IMR-90 (cell line): ENCODE data around the gene XIAP. TPM values are rescaled to one million over a fixed set of nuclear protein-coding genes. Genes with fewer than 3 reads are reported as not detected.

Experiments
- ATAC-seq: fragments of 200-7000 bp; cut with Tn5 transposase; 2 replicates; pipeline ENCODE4 v1.9.1; 2020; ENCODE audit warnings: low read depth, mild to moderate bottlenecking, moderate library complexity
- BruUV-seq: library from RNA; stranded (reverse); fragments of 400-500 nt; replicated peaks from 2 replicates; lab custom pipeline; 2021; lab: Mats Ljungman, UMichigan
- CTCF ChIA-PET: fragments of 300-600 bp; formaldehyde crosslinking; extraction: SDS; loops from one replicate; lab custom pipeline; 2021; ENCODE audit warnings: antibody characterized with exemption; lab: Yijun Ruan, JAX
- POLR2A ChIA-PET: fragments of 300-600 bp; sonication (Branson Sonifier 250); formaldehyde crosslinking; loops from one replicate; lab custom pipeline; 2022; ENCODE audit warnings: antibody characterized with exemption; ENCODE audit not compliant: unreplicated experiment; lab: Charles Lee
- DNase-seq: peaks from one replicate; pipeline ENCODE4 v3.0.0; 2013
- H2AFZ ChIP-seq: replicated peaks from 2 replicates; pipeline ENCODE3; 2013; ENCODE audit warnings: low read length, mild to moderate bottlenecking; ENCODE audit not compliant: poor library complexity
- H2AK5ac ChIP-seq: 2 replicates; pipeline ENCODE4 v1.6.1; 2013; ENCODE audit warnings: low read depth, low read length, inconsistent platforms
- H2AK9ac ChIP-seq: replicated peaks from 2 replicates; pipeline ENCODE3; 2013; ENCODE audit warnings: mild to moderate bottlenecking, low read depth, low read length, moderate library complexity; ENCODE audit not compliant: poor library complexity
- H2BK120ac ChIP-seq: 2 replicates; pipeline ENCODE4 v1.6.1; 2013; ENCODE audit warnings: low read depth, low read length, inconsistent platforms
- H2BK15ac ChIP-seq: 3 replicates; pipeline ENCODE4 v1.6.1; 2013; ENCODE audit warnings: low read depth, low read length, inconsistent platforms
- H2BK20ac ChIP-seq: 2 replicates; pipeline ENCODE4 v1.6.1; 2013; ENCODE audit warnings: low read depth, mild to moderate bottlenecking, inconsistent platforms, low read length, moderate library complexity
- H2BK5ac ChIP-seq: 2 replicates; pipeline ENCODE4 v1.6.1; 2013; ENCODE audit warnings: mild to moderate bottlenecking, low read depth, low read length, inconsistent platforms; ENCODE audit not compliant: poor library complexity, severe bottlenecking
- H3K14ac ChIP-seq: replicated peaks from 2 replicates; pipeline ENCODE4 v1.6.1; 2013; ENCODE audit warnings: low read depth, low read length, inconsistent platforms
- H3K18ac ChIP-seq: 2 replicates; pipeline ENCODE4 v1.6.1; 2013; ENCODE audit warnings: low read depth, low read length, control low read depth
- H3K23ac ChIP-seq: 2 replicates; pipeline ENCODE4 v1.6.1; 2013; ENCODE audit warnings: low read depth, low read length, inconsistent platforms
- H3K27ac ChIP-seq: 2 replicates; pipeline ENCODE4 v1.5.1; 2013; ENCODE audit warnings: mild to moderate bottlenecking, control low read depth, low read length; ENCODE audit not compliant: insufficient read depth
- H3K27me3 ChIP-seq: 2 replicates; pipeline ENCODE4 v1.6.1; 2013; ENCODE audit warnings: low read length; ENCODE audit not compliant: control insufficient read depth, insufficient read depth
- H3K36me3 ChIP-seq: 2 replicates; pipeline ENCODE4 v1.6.1; 2013; ENCODE audit warnings: low read length, mixed read lengths; ENCODE audit not compliant: control insufficient read depth, insufficient read depth
- H3K4ac ChIP-seq: 2 replicates; pipeline ENCODE4 v1.6.1; 2013; ENCODE audit warnings: low read depth, low read length, inconsistent platforms
- H3K4me1 ChIP-seq: 2 replicates; pipeline ENCODE4 v1.6.1; 2013; ENCODE audit warnings: low read length, mixed read lengths; ENCODE audit not compliant: control insufficient read depth, insufficient read depth
- H3K4me2 ChIP-seq: 2 replicates; pipeline ENCODE4 v1.6.1; 2013; ENCODE audit warnings: low read depth, mild to moderate bottlenecking, control low read depth, low read length, moderate library complexity
- H3K4me3 ChIP-seq: 2 replicates; pipeline ENCODE4 v1.5.1; 2013; ENCODE audit warnings: low read depth, mild to moderate bottlenecking, control low read depth, low read length, moderate library complexity; ENCODE audit not compliant: insufficient read depth
- H3K56ac ChIP-seq: 2 replicates; pipeline ENCODE4 v1.6.1; 2013; ENCODE audit warnings: low read length, inconsistent platforms; ENCODE audit not compliant: insufficient read depth; ENCODE audit errors: extremely low read depth
- H3K79me1 ChIP-seq, 2 experiments: 2 replicates each; pipeline ENCODE4 v1.6.1; 2013; ENCODE audit warnings: low read length in 2 of 2, inconsistent platforms in 1 of 2, low read depth in 1 of 2
- H3K9ac ChIP-seq: 2 replicates; pipeline ENCODE4 v1.6.1; 2013; ENCODE audit warnings: low read depth, low read length, control low read depth
- H3K9me1 ChIP-seq: 2 replicates; pipeline ENCODE4 v1.6.1; 2013; ENCODE audit warnings: low read length, inconsistent platforms; ENCODE audit not compliant: insufficient read depth
- H3K9me3 ChIP-seq: 2 replicates; pipeline ENCODE4 v1.6.1; 2013; ENCODE audit warnings: low read length; ENCODE audit not compliant: control insufficient read depth, insufficient read depth
- H4K20me1 ChIP-seq: 2 replicates; pipeline ENCODE4 v1.6.1; 2013; ENCODE audit warnings: low read length, inconsistent platforms; ENCODE audit not compliant: insufficient read depth
- H4K5ac ChIP-seq: 2 replicates; pipeline ENCODE4 v1.6.1; 2013; ENCODE audit warnings: mild to moderate bottlenecking, low read depth, low read length, control low read depth
- H4K8ac ChIP-seq, 2 experiments: 2 replicates each; pipeline ENCODE4 v1.6.1; 2013; ENCODE audit warnings: low read depth in 2 of 2, low read length in 2 of 2, control low read depth in 1 of 2, inconsistent platforms in 1 of 2
- H4K91ac ChIP-seq: 2 replicates; pipeline ENCODE4 v1.6.1; 2013; ENCODE audit warnings: low read depth, low read length, inconsistent platforms; ENCODE audit not compliant: insufficient read depth
- CEBPB ChIP-seq: IDR thresholded peaks from 2 replicates; pipeline ENCODE4 v1.6.1; 2012; ENCODE audit warnings: low read depth, low read length, improper control_type of control experiment
- ELK1 ChIP-seq: fragments of 150-350 bp; IDR thresholded peaks from 2 replicates; pipeline ENCODE4 v1.6.1; 2016; ENCODE audit warnings: low read depth, mild to moderate bottlenecking, low read length, moderate library complexity, borderline replicate concordance
- MAFK ChIP-seq: IDR thresholded peaks from 2 replicates; pipeline ENCODE4 v1.6.1; 2012; ENCODE audit warnings: low read depth, low read length, improper control_type of control experiment
- MAZ ChIP-seq: IDR thresholded peaks from 2 replicates; pipeline ENCODE4 v1.6.1; 2012; ENCODE audit warnings: low read depth, mild to moderate bottlenecking, low read length, improper control_type of control experiment, moderate library complexity, borderline replicate concordance
- POLR2A ChIP-seq: IDR thresholded peaks from 2 replicates; pipeline ENCODE4 v1.6.1; 2012; ENCODE audit warnings: mild to moderate bottlenecking, low read depth, low read length
- WGBS, 2 experiments: methylation state at CpG; one replicate each; pipeline versions ENCODE4 v1.1.5 to v1.1.7; 2013; ENCODE audit warnings: missing lambda C conversion rate in 2 of 2; ENCODE audit not compliant: insufficient read length in 1 of 2; ENCODE audit errors: extremely low coverage in 2 of 2; 5-methylcytosine and 5-hydroxymethylcytosine counted together
- dilution Hi-C: fragments of 300-500 bp; cut with HindIII; formaldehyde crosslinking; loops from one replicate; pipeline ENCODE4 v1.14.3; 2018; ENCODE audit warnings: low sequenced_read_pairs; ENCODE audit not compliant: unreplicated experiment
- in situ Hi-C: fragments of 300-500 bp; cut with MboI; formaldehyde crosslinking; loops from 3 replicates; pipeline ENCODE4 v1.14.3; 2019; ENCODE audit warnings: low sequenced_read_pairs, inconsistent platforms, mixed read lengths
- intact Hi-C: fragments of 100-400 bp; cut with micrococcal nuclease; formaldehyde crosslinking; loops from 2 replicates; pipeline ENCODE4 v1.10.0; 2022
- microRNA-seq, 2 experiments: library from miRNA; stranded (forward) in 1 of 2; unstranded in 1 of 2; fragments of 10-50 nt in 1 of 2; fragments of <30 nt in 1 of 2; gene quantifications in 1 of 2; microRNA quantifications in 1 of 2; one replicate each; pipeline versions ENCODE3 to v1.1.0; 2013 to 2020; ENCODE audit not compliant: insufficient read depth in 1 of 2, insufficient read length in 1 of 2, unreplicated experiment in 1 of 2
- polyA plus RNA-seq, 3 experiments: library from polyadenylated mRNA; depleted of rRNA; stranded (reverse); fragments of >200 nt; gene quantifications; 2 replicates each; pipeline ENCODE4 v1.2.3, GENCODE V29; 2012; ENCODE audit warnings: low replicate concordance in 1 of 3
- small RNA-seq, 5 experiments: library from RNA; depleted of rRNA; stranded (forward); fragments of <200 nt; gene quantifications; one replicate each; pipeline ENCODE3, GENCODE V24; 2012
- total RNA-seq: library from RNA; depleted of rRNA; stranded (reverse); fragments of >200 nt; gene quantifications from 2 replicates; pipeline ENCODE4 v1.2.3, GENCODE V29; 2012; rRNA removed

XIAP gene
- total and polyA plus RNA-seq, 2 of the 4 experiments (the other 2 are of a cell fraction): 8.1 to 17.4 TPM

GRCh38 chrX:123962794-123963373 is 103.0 kb downstream of the XIAP start:
- Histone ChIP-seq H2AFZ (peak overlapping the region; percentile 44), H2BK20ac (no peak overlapping the region), H4K20me1 (peaks cover 10% of the 10 kb centered on the region), H3K9ac (peak overlapping the region; percentile 90), H2BK5ac (peak overlapping the region; percentile 94), H3K9me1 (no peaks in the 10 kb centered on the region), H4K8ac (peak overlapping the region; percentile 70 to 72), H3K9me3 (no peaks in the 10 kb centered on the region), H3K4me1 (no peaks in the 10 kb centered on the region), H3K14ac (peak overlapping the region; percentile 83), H2BK15ac (peak overlapping the region; percentile 31; the same call in 1 of the 3 replicates), H3K56ac (peak overlapping the region; percentile 72), H3K4ac (peak overlapping the region; percentile 82), H3K4me2 (peak overlapping the region; percentile 87), H2AK5ac (peak overlapping the region; percentile 31; the same call in 1 of the 2 replicates), H2BK120ac (peak overlapping the region; percentile 53; the same call in 1 of the 2 replicates), H2AK9ac (peak overlapping the region; percentile 77), H3K79me1 (no peaks in the 10 kb centered on the region; a peak in 1 of 4 replicates), H3K36me3 (no peaks in the 10 kb centered on the region), H3K27ac (peak overlapping the region; percentile 98), H3K23ac (peak overlapping the region; percentile 79), H3K27me3 (no peaks in the 10 kb centered on the region), H3K4me3 (peak overlapping the region; percentile 89), H4K5ac (peak overlapping the region; percentile 75), H4K91ac (peak overlapping the region; percentile 84), H3K18ac (peak overlapping the region; percentile 78)
- TF ChIP-seq MAZ (peak; percentile 71; the same call in 1 of the 2 replicates), CEBPB (peak; percentile 38; the same call in 1 of the 2 replicates), ELK1 (no peak), POLR2A (peak; percentile 72), MAFK (peak; percentile 39; the same call in 1 of the 2 replicates)
- in situ Hi-C loops: no loop called here
- POLR2A ChIA-PET: no interaction called here
- ATAC-seq (peak; percentile 67), DNase-seq (peak; percentile 94)
- no TSS peak for BruUV-seq
- intact Hi-C loops: loop anchor here (5.0 to 10.0 kb wide), 3 partner anchors 102 to 249 kb away; no protein-coding TSS in a partner anchor
- dilution Hi-C loops: no loop called here
- 25% methylated on average over 4 of the region's 22 CpGs; no CpG with 5 or more reads in 1 of the 2 experiments for WGBS, 2 experiments
- CTCF ChIA-PET: interaction anchor here (0.8 kb wide), 1 partner anchor 55 kb away, joined by 4 read pairs; no protein-coding TSS in a partner anchor

Small RNA genes lying within 50 kb of the gene (microRNA-seq; reads per million reads assigned to microRNA genes)
- gene RF00019 (ENCODE audit: insufficient read depth, insufficient read length) (not detected), gene RN7SL190P (ENCODE audit: insufficient read depth, insufficient read length) (not detected), gene RNU6-122P (ENCODE audit: insufficient read depth, insufficient read length) (not detected)

Small RNA genes lying within 50 kb of the gene (small RNA-seq; reads per million reads assigned to genes)
- gene RF00019: 0 reads per million in 5 experiments
- gene RN7SL190P: 0 reads per million in 5 experiments
- gene RNU6-122P: 0 reads per million in 5 experiments

Other genes starting within 250 kb of the XIAP start
- 58.8 and 93.9 TPM in 2 replicates for gene THOC2, start 127.0 kb upstream of the XIAP start, total RNA-seq
- gene THOC2, start 127.0 kb upstream of the XIAP start, polyA plus RNA-seq (2012; rRNA removed): 37.4 and 42.9 TPM in 2 replicates
- 71.2 and 94.4 TPM in 2 replicates for gene STAG2, start 101.7 kb downstream of the XIAP start, total RNA-seq
- gene STAG2, start 101.7 kb downstream of the XIAP start, polyA plus RNA-seq (2012; rRNA removed): 14.4 and 19.6 TPM in 2 replicates